Kidney epithelial cell (primary cell): ENCODE measurements around the gene ENOX2. TPM values are rescaled to one million over a fixed set of nuclear protein-coding genes. Genes with fewer than 3 reads are reported as not detected.

Experiments used
- DNase-seq: peaks from one replicate; pipeline ENCODE4 v3.0.0-alpha.2; 2010; ENCODE audit warnings: low read depth
- H3K27me3 ChIP-seq: 2 replicates; pipeline ENCODE4 v1.6.0; 2011; ENCODE audit warnings: low read length; ENCODE audit not compliant: control insufficient read depth, insufficient read depth
- H3K36me3 ChIP-seq: 2 replicates; pipeline ENCODE4 v1.5.1; 2011; ENCODE audit warnings: low read length; ENCODE audit not compliant: control insufficient read depth, insufficient read depth
- H3K4me3 ChIP-seq: 2 replicates; pipeline ENCODE4 v1.5.1; 2011; ENCODE audit warnings: low read depth, mild to moderate bottlenecking, control low read depth, low read length
- total RNA-seq: library from RNA; depleted of rRNA; stranded (reverse); fragments of >200 nt; gene quantifications from 2 replicates; pipeline ENCODE4 v1.2.3, GENCODE V29; 2015
- TF ChIP-seq, protein P1 (sequence below): IDR thresholded peaks from 2 replicates; pipeline ENCODE4 v1.5.1; 2011; ENCODE audit warnings: mild to moderate bottlenecking, moderate library complexity, low read length, control low read depth, inconsistent platforms; ENCODE audit not compliant: insufficient read depth, poor library complexity, severe bottlenecking

The ENOX2 gene
- total RNA-seq, 1 donor from 2014 or later, result 15.1 TPM

GRCh38 chrX:130623518-130623917 lies 279.5 kb downstream of the ENOX2 start:
- TF ChIP-seq, protein P1, sequence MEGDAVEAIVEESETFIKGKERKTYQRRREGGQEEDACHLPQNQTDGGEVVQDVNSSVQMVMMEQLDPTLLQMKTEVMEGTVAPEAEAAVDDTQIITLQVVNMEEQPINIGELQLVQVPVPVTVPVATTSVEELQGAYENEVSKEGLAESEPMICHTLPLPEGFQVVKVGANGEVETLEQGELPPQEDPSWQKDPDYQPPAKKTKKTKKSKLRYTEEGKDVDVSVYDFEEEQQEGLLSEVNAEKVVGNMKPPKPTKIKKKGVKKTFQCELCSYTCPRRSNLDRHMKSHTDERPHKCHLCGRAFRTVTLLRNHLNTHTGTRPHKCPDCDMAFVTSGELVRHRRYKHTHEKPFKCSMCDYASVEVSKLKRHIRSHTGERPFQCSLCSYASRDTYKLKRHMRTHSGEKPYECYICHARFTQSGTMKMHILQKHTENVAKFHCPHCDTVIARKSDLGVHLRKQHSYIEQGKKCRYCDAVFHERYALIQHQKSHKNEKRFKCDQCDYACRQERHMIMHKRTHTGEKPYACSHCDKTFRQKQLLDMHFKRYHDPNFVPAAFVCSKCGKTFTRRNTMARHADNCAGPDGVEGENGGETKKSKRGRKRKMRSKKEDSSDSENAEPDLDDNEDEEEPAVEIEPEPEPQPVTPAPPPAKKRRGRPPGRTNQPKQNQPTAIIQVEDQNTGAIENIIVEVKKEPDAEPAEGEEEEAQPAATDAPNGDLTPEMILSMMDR, result no peak
- no peak for DNase-seq
- H3K27me3 ChIP-seq, result no peaks in the 10 kb centered on the region
- H3K36me3 ChIP-seq, result no peaks in the 10 kb centered on the region
- no peak overlapping the region for H3K4me3 ChIP-seq

DNA sequence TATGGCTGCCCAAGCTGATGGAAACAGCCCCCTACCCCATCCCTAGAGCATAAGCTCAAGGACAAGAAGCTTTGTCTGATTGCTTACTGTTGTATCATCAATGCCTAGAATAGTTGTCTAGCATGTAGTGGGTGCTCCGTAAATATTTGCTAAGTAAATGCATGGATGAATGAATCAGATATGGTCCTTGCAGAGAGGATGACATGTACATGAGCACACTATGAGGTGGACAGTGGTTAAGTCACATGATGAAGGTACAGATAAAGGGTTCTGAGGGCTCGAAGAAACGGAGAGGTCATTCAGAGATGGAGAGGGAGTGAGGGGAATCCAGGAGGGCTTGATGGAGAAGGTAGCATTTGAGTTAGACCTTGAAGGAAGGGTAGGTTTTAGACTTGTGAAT lies 287.1 kb downstream of the ENOX2 start:
- TF ChIP-seq, protein P1, result no peak
- no peak for DNase-seq

GRCh38 chrX:130607431-130607830 lies 295.6 kb downstream of the ENOX2 start:
- Histone ChIP-seq H3K36me3 (no peaks in the 10 kb centered on the region), H3K27me3 (no peaks in the 10 kb centered on the region), H3K4me3 (no peak overlapping the region)
- no peak for DNase-seq
- TF ChIP-seq, protein P1, result no peak

More for the DNA sequence above, 287.1 kb downstream of the ENOX2 start:
- Histone ChIP-seq H3K27me3 (no peaks in the 10 kb centered on the region), H3K4me3 (no peak overlapping the region), H3K36me3 (no peaks in the 10 kb centered on the region)

- H3K36me3 ChIP-seq, result no peaks in the 10 kb centered on the region
- TF ChIP-seq, protein P1, result no peak
- no peak for DNase-seq
- no peaks in the 10 kb centered on the region for H3K27me3 ChIP-seq
- H3K4me3 ChIP-seq, result no peak overlapping the region
Observed at GRCh38 chrX:130606425-130606824, 296.6 kb downstream of the ENOX2 start.

DNA sequence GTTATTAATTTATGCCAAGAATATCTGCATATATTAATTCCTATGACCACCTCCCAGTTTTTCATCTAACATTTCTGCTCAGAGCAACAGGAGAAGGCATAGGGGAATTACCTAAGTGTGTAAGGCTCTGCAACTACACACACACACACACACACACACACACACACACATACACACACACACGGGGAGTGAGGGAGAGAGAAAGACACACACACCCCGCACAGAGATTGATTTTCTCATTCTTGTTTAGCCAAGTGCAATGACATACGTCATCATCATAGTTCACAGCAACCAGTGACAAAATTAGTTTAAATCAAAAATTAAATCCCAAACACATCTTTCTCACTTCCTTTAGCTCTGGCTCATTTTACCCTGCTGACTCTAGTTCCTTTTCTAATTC lies 298.1 kb downstream of the ENOX2 start:
- Histone ChIP-seq H3K27me3 (no peaks in the 10 kb centered on the region), H3K4me3 (no peak overlapping the region), H3K36me3 (no peaks in the 10 kb centered on the region)
- TF ChIP-seq, protein P1, result no peak
- DNase-seq, result no peak

- Histone ChIP-seq H3K4me3 (no peak overlapping the region), H3K27me3 (no peaks in the 10 kb centered on the region), H3K36me3 (no peaks in the 10 kb centered on the region)
- DNase-seq, result no peak
- TF ChIP-seq, protein P1, result no peak
Observed at GRCh38 chrX:130594453-130594916, 308.5 kb downstream of the ENOX2 start.
